NT2/D1 (cell line): ENCODE measurements around the gene CGNL1.

ENCODE experiments used
- SUZ12 ChIP-seq: IDR thresholded peaks from 2 replicates; pipeline ENCODE4 v1.6.1; 2011; ENCODE audit not compliant: insufficient read length, insufficient read depth; ENCODE audit errors: extremely low read depth
- YY1 ChIP-seq: IDR thresholded peaks from 2 replicates; pipeline ENCODE4 v1.6.1; 2011; ENCODE audit not compliant: insufficient read length, insufficient read depth

GRCh38 chr15:57600197-57600596 is 223.9 kb downstream of the CGNL1 start:
- TF ChIP-seq YY1 (no peak), SUZ12 (no peak)
